ENCODE results near the gene NPIPA3.
"Not testable (repeated sequence)": the region's sequence is repeated elsewhere in the genome, so short reads cannot be mapped to it uniquely, and the experiment has no call there.

NPIPA3 gene

DNA sequence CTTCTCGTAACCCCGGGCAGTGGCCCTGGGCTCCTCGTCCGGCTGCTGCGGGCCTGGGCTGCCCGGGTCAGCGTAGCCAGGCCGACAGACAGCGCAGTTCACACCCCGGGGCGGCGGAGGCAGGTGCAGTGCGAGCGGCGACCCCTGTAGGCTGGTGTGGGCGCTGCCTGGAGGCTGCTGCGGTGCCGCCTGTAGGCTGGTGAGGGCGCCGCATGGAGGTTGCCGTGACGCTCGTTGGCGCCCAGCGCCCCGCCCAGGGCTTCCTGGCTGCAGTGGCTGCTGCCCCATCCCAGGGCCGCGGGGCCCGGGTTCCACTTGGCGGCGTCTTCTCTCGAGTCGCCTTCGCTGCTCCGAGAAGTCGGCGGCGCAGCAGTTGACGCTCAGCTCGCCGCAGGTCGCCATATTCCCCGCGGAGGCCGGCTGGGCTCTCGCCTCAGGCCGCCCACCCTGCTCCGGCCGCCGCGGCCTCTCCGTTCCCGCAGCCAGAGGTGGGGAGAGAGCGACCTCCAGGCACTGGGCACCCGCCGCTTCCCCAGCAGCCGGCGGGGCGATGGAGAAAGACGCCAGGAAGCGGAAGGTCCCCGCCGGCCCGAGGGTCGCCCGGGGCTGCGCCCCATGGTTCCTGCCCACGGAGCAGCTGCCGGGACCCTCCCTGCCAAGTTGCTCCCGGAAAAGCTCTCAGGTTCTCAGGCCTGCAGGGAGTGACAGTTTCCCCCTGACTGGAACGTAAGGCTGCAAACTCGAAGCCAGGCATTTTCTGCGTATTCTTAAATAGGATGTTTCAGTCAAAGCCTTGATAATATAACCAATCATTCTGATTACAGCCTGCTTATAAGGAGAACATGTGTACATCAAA lies at the start of gene NPIPA3:
NPIPA3 (plus strand) TSS at position 256 of the 856 bp plus-strand sequence. CDS start 5,533 bp downstream, outside the sequence.
- not testable (repeated sequence) for DNase-seq

DNA sequence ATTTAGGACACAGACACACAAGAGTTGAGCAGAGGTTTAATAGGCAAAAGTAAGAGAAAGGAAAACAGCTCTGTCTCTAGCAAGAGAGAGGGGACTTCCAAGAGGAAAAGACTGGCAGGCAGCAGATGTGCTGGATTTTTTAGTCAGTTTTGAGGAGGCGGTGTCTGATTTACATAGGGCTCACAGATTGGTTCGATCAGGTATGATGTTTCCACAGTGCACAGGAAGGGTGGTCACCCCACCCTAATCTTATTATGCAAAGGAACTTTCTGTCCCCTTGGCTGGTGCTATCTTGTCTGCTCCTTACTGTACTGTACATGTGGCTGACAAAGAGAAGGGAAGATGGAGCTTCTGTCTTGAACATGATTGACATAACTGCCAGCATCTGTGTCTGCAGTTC lies 45.1 kb upstream of the NPIPA3 start:
- no peak for DNase-seq

DNA sequence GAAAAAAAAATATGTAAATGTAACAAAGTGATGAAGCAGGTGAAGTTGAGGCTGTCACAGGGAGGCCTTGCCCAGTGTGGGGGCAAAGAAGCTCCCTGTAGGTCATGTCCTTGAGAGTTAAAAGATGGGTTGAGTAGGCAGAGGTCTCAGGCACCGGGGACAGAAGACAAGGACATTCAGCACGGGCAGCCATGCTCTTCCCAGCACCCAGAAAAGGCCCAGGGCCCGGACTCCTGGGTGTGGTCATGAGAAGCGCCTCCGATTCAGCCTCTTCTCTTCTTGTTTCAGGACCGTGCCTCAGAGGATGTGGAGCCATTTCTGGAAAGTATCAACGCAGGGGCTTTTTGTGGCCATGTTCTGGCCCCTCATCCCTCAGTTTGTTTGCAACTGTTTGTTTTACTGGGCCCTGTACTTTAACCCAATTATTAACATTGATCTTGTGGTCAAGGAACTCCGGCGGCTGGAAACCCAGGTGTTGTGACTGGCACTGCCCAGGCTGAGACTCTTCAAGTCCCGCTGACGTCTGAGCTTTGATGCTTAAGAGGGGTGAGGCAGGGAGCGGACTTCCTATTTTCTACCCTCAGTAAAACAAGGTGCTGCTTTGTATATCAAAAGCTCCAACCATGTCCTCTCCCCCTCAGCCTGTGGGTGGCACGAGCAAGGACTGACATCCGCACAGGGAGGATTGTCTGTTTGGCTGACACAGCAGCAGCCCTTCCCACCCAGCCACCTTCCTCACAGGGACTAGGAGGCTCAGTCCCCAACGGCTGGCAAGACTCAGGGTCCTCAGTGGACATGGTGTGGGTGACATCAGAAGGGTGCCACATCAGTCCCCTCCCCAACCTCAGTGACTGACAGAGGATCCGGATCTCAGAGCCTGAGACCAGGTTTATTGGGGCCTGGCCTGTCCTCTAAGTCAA lies 35.6 kb upstream of the NPIPA3 start:
- DNase-seq: no peak

DNA sequence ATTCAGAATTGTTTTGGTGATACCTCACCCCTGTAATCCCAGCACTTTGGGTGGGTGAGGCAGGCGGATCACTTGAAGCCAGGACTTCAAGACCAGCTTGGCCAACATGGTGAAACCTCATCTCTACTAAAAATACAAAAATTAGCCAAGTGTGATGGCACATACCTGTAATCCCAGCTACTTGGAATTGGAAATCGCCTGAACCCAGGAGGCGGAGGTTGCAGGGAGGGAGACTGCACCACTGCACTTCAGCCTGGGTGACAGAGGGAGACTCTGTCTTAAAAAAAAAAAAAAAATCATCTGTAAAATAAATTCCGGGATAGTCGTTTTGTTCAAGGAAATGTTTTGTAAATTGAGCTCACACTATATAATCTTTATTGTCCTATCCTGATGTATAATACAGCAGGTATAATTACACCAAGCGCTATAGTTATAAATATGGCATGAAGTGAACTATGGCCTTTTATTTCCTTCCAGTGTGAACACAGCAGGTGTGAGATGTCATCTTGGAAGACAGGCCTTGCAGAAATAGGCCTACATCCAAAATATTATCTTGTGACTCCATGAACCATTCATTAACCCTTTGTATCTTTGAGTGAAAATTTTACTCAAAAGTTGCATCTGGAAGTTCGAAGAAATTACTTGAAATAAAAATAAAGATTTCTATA lies 34.5 kb upstream of the NPIPA3 start:
- DNase-seq: no peak

DNA sequence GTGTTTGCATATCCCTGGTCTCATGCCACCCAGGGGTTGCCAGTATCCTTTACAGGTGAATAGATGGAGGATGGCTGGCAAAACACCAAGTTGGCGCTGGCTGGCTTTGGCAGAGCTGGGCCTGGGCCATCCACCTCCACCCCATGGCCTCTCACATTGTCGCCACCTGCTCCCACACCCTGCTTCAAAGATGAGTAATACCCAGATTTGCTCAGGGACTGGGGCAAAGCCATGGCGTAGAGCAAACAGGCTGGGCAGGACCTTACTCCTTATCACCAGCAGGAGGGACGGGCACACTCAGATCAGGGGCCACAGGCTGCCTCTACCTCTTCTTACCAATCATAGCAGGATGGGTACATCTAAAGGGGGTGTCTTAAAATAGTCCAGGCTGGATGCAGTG lies 33.4 kb upstream of the NPIPA3 start:
- peak in 1 of 56 donors; percentile 2 for DNase-seq

DNA sequence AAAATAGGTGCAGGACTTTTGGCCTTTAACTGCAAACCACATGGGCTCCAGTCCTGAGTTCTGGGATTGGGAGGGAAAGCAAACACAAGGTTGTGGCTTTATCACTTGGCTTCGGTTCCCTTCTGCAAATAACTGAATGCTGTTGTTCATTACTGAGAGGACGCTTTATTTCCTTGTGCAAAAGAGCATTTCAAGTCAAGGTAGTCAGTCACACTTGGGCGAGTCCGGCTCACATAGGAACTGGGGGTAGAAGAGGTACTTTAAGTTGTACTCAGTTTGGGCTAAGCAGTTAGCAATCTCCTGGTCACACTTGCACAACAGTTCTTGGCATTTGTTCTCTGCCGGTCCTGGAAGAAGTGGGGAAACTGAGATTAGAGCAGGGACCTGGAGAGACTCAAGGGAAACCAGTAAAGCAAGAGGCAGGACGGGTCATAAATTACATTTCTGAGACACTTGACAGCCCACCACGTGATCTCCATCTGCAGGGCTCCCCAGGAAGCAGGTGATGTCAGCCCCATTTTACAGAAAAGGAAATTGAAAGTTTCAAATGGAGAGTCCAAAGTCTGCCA lies 30.7 kb upstream of the NPIPA3 start:
- DNase-seq: no peak

DNA sequence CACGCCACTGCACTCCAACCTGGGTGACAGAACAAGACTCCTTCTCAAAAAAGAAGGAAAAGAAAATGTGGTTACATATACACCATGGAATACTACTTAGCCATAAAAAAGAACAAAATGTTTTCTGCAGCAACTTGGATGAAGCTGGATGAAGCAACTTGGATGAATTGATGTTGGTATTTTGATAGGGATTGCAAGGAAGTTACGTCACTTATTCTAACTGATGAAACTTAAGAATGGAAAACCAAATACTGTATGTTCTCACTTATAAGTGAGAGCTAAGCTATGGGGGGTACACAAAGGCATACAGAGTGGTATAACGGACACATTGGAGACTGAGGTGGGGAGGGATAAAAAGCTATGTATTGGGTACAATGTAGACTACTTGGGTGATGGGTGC lies 26.6 kb upstream of the NPIPA3 start:
- no peak for DNase-seq

DNA sequence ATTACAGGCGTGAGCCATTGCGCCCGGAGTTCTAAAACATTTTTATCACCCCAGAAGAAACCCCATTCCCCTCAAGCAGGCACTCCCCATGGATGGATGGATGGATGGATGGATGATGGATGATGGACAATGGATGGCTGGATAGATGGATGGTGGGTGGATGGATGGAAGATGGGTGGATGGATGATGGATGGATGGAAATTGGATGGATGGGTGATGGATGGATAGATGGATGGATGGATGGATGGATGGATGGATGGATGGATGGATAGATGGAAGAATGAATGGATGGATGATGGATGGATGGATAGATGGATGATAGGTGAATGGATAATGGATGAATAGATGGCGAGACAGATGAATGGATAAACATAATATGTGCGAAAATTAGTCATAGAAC lies 25.6 kb upstream of the NPIPA3 start:
- DNase-seq: no peak

DNA sequence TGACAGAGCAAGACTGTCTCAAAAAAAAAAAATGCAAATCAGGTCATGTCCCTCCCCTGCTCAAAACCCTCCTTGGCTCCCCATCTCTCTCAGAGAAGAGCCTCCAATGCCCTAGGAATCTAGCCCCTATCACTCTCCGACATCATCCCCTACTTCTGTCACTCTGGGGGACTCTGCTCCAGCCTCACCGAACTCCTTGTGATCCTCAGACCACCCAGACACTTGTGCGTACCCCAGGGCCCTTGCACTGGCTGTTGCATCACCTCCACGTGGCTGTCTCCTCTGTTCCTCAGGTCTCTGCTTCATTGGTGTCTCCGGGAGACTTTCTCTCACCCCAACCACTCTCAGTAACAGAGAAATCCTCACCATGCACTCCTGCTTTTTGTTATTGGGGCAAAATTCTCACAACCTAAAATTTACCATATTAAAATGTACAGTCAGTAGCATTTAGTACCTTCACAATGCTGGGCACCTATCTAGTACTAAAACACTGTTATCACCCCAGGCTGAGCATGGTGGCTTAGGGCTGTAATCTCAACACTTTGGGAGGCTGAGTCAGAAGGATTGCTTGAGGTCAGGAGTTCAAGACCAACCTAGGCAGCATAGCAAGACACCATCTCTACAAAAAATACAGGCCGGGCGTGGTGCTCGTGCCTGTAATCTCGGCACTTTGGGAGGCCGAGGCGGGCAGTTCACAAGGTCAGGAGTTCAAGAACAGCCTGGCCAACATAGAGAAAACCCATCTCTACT lies 24.3 kb upstream of the NPIPA3 start:
- DNase-seq: no peak

DNA sequence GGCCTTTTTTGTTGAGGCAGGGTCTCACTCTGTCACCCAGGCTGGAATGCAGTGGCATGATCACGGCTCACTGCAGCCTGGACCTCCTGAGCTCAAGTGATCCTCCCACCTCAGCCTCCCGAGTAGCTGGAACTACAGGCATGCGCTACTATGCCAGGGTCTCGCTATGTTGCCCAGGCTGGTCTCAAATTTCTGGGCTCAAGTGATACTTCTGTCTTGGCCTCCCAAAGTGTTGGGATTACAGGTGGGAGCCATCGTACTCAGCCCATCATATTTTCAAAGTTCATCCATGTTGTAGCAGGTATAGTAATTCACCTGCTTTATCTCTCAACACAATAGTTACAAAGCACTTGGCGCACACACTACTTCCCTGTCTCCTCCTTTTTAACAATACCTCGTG lies 22.8 kb upstream of the NPIPA3 start:
- not testable (repeated sequence) for DNase-seq

DNA sequence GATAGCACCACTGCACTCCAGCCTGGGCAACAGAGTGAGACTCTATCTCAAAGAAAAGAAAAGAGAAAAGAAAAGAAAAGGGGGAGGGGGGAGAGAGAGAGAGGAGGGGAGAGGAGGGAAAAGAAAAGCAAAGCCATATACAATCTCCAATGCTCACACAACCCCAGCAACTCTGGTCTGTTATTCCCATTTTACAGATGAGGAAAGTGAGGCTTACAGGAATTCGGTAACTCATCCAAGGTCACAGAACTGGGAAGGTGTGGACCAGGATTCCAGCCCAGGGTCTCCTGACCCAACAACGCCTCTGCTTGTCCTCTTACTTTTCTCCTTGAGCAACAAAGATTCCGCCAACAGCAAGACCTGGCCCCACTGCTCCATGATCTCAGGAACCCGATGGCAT lies 22.1 kb upstream of the NPIPA3 start:
- DNase-seq: no peak

DNA sequence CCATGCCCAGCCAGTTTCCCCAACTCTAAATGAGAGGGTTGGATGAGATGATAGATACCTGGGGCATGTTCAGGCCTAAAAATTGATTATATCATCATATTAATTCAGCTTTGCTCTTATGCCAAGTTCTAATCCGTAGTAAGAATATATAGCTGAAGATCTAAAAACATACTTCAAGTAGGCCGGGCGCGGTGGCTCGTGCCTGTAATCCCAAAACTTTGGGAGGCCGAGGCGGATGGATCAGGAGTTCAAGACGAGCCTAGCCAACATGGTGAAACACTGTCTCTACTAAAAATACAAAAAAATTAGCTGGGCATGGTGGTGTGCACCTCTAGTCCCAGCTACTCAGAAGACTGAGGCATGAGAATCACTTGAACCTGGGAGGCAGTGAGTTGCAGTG lies 21.1 kb upstream of the NPIPA3 start:
- DNase-seq: no peak

DNA sequence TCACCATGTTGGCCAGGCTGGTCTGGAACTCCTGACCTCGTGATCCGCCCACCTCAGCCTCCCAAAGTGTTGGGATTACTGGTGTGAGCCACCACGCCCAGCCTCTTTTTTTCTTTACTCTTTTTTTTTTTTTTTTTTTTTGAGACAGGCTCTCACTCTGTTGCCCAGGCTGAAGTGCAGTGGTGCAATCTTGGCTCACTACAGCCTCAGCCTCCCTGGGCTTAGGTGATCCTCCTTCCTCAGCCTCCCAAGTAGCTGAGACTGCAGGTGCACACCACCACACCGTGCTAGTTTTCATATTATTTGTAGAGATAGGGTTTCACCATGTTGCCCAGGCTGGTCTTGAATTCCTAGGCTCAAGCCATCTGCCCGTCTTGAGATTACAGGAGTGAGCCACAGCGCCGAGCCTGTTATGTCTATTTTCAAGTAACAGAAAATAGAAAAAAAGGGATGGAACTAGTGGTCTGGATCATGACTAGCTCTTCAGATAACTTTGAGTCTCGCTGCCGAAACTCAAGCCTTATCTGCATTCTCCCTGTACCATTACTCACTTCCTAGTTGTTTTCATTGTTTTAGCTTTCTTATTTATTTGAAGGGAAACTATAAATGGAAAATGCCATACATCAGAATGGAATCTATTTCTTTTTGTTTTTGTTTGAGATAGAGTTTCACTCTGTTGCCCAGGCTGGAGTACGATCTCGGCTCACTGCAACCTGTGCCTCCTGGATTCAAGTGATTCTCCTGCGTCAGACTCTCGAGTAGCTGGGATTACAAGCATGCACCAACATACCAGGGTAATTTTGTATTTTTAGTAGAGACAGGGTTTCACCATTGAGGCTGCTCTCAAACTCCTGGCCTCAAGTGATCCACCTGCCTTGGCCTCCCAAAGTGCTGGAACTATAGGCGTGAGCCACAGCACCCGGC lies 17.1 kb upstream of the NPIPA3 start:
- not testable (repeated sequence) for DNase-seq

DNA sequence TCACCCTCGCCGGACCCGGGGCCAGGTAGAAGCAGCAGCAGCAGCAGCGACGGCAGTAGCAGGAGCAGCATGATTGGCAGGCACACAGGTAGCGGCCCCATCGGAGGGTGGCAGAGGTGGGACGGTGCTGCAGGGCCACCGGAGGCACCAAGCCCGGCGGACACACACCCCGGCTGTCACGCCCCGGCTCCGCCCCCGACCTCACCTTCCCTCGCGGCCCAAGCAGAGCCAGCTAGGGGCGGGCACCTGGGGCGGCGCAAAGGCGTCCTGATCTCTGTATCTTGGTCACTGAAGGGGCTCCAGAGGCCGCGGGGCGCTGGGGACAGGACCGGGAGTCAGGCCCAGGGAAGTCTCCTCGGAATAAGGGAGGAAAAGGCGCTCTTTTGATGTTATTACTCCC lies 9.1 kb upstream of the NPIPA3 start, which contains the start of gene PLA2G10:
PLA2G10 (minus strand) TSS at position 180 of the 400 bp plus-strand sequence; CDS start at position 101, 79 bp downstream.
- DNase-seq: not testable (repeated sequence)

DNA sequence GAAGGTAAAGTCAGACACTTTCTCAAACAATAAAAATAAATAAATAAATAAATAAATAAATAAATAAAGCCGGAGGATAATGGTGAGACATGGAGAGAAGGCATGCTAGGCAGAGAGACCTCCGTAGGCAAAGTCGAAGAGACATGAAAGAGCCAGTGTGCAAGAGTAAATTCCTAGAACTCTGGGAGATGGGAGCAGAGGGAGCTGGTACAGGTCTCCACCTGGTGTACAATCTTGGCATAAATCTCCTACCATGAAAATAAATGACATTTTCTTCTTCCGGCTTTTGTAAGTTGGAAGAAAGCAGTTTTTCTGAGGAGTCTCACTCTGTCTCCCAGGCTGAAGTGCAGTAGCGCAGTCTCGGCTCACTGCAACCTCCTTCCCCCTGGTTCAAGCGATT lies 1.4 kb upstream of the NPIPA3 start:
- not testable (repeated sequence) for DNase-seq

DNA sequence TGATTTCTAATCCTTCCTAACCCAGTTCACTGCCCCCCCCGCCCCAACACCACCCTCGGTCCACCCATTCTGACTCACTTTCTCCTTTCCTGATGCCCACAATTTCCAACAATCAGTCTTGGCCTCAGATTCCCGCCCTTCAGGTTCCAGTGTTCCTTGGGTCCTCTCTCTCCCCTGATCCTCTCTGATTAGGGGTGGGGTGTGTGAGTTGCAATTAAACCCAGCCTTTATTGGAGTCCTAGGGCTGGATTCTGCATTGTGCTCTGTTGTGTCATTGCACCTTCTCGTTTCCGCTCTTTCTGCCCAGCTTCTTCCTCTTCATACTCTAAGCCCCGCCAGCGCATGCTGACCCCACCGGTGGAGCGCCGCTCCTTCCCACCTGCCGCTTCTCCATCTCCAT lies 539 bp upstream of the NPIPA3 start:
- DNase-seq: not testable (repeated sequence)

DNA sequence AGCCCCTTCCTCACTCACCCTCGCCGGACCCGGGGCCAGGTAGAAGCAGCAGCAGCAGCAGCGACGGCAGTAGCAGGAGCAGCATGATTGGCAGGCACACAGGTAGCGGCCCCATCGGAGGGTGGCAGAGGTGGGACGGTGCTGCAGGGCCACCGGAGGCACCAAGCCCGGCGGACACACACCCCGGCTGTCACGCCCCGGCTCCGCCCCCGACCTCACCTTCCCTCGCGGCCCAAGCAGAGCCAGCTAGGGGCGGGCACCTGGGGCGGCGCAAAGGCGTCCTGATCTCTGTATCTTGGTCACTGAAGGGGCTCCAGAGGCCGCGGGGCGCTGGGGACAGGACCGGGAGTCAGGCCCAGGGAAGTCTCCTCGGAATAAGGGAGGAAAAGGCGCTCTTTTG lies 30.0 kb downstream of the NPIPA3 start:
- not testable (repeated sequence) for DNase-seq

DNA sequence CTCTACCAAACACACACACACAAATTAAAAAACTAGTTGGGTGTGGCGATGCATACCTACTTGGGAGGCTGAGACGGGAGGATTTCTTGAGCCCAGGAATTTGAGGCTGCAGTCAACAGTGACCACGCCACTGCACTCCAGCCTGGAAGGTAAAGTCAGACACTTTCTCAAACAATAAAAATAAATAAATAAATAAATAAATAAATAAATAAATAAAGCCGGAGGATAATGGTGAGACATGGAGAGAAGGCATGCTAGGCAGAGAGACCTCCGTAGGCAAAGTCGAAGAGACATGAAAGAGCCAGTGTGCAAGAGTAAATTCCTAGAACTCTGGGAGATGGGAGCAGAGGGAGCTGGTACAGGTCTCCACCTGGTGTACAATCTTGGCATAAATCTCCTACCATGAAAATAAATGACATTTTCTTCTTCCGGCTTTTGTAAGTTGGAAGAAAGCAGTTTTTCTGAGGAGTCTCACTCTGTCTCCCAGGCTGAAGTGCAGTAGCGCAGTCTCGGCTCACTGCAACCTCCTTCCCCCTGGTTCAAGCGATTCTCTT lies 37.7 kb downstream of the NPIPA3 start:
- DNase-seq: not testable (repeated sequence)

DNA sequence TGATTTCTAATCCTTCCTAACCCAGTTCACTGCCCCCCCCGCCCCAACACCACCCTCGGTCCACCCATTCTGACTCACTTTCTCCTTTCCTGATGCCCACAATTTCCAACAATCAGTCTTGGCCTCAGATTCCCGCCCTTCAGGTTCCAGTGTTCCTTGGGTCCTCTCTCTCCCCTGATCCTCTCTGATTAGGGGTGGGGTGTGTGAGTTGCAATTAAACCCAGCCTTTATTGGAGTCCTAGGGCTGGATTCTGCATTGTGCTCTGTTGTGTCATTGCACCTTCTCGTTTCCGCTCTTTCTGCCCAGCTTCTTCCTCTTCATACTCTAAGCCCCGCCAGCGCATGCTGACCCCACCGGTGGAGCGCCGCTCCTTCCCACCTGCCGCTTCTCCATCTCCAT lies 38.6 kb downstream of the NPIPA3 start:
- not testable (repeated sequence) for DNase-seq

Data from amygdala (tissue), 56 donors.